Right lobe of liver (tissue), 4 donors: ENCODE results near the gene KDM4B.

Experiments
- POLR2A ChIP-seq: fragments of 450-650 bp; IDR thresholded peaks from one replicate; pipeline ENCODE4 v1.6.1; 2017; ENCODE audit warnings: antibody characterized with exemption, mild to moderate bottlenecking
- TF ChIP-seq, protein P1 (sequence below), 4 donors: fragments of 200-600 bp in 3 of 4; fragments of 450-650 bp in 1 of 4; IDR thresholded peaks; one replicate each; pipeline versions ENCODE4 v1.5.1 to v1.8.0; 2016 to 2022; ENCODE audit warnings: antibody characterized with exemption in 4 of 4, mild to moderate bottlenecking in 2 of 4
- donor health status: DM: no; HTN: no; CAD: no.
- donor health status: DM: no; HTN: no; CAD: no.
- donor health status: DM: no; HTN: yes; CAD: no.

GRCh38 chr19:4951656-4952055, 17.3 kb upstream of the KDM4B start:
- TF ChIP-seq, protein P1, sequence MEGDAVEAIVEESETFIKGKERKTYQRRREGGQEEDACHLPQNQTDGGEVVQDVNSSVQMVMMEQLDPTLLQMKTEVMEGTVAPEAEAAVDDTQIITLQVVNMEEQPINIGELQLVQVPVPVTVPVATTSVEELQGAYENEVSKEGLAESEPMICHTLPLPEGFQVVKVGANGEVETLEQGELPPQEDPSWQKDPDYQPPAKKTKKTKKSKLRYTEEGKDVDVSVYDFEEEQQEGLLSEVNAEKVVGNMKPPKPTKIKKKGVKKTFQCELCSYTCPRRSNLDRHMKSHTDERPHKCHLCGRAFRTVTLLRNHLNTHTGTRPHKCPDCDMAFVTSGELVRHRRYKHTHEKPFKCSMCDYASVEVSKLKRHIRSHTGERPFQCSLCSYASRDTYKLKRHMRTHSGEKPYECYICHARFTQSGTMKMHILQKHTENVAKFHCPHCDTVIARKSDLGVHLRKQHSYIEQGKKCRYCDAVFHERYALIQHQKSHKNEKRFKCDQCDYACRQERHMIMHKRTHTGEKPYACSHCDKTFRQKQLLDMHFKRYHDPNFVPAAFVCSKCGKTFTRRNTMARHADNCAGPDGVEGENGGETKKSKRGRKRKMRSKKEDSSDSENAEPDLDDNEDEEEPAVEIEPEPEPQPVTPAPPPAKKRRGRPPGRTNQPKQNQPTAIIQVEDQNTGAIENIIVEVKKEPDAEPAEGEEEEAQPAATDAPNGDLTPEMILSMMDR (IDR thresholded peaks at IDR 0.05): no peak
- TF ChIP-seq POLR2A: no peak
